K562 (cell line): ENCODE results near the gene IMPA2. TPM values are rescaled to one million over a fixed set of nuclear protein-coding genes. Genes with fewer than 3 reads are reported as not detected.

ENCODE experiments used
- ATAC-seq: fragments of 200-7000 bp; cut with Tn5 transposase; 3 replicates; pipeline ENCODE4 v1.9.1; 2020; ENCODE audit warnings: moderate library complexity
- BruUV-seq: library from RNA; stranded (reverse); fragments of 400-500 nt; replicated peaks from 2 replicates; lab custom pipeline; 2021; lab: Mats Ljungman, UMichigan
- CTCF ChIA-PET: fragments of 300-600 bp; formaldehyde crosslinking; extraction: SDS; loops from one replicate; lab custom pipeline; 2021; ENCODE audit warnings: low intra/inter-chr PET ratio; lab: Yijun Ruan, JAX
- POLR2A ChIA-PET: fragments of 300-600, 350-650 bp; sonication (Branson Sonifier 250); formaldehyde crosslinking; extraction: SDS; loops from one replicate; lab custom pipeline; 2021; ENCODE audit warnings: antibody characterized with exemption, inconsistent platforms; lab: Yijun Ruan, JAX
- DNase-seq, 4 experiments: peaks; one replicate each; pipeline versions ENCODE4 v3.0.0 to v3.0.0-alpha.2; 2011 to 2018; ENCODE audit warnings: low spot score in 3 of 4, mixed read lengths in 3 of 4; ENCODE audit errors: extremely low read depth in 1 of 4
- FAIRE-seq: peaks from 2 replicates; lab custom pipeline; 2011; peaks lifted over from hg19 to GRCh38; lab: Jason Lieb, UNC
- H2AFZ ChIP-seq: 2 replicates; pipeline ENCODE4 v1.6.0; 2011; ENCODE audit warnings: low read depth, low read length, control low read depth, inconsistent platforms
- H3K27ac ChIP-seq: fragments of 200-600 bp; 3 replicates; pipeline ENCODE4 v1.8.0; 2011; ENCODE audit warnings: low read depth, mild to moderate bottlenecking, control low read depth, inconsistent platforms, low read length, moderate library complexity, mixed read lengths; ENCODE audit errors: extremely low read depth
- H3K27me3 ChIP-seq, 2 experiments: fragments of 300-600 bp in 1 of 2; 2 replicates in 1 of 2; 3 replicates in 1 of 2; pipeline versions ENCODE4 v1.6.0 to v1.8.0; 2011; ENCODE audit warnings: inconsistent platforms in 2 of 2, low read length in 2 of 2, mild to moderate bottlenecking in 1 of 2, mixed read lengths in 1 of 2, moderate library complexity in 1 of 2; ENCODE audit not compliant: control insufficient read depth in 2 of 2, insufficient read depth in 2 of 2
- H3K36me3 ChIP-seq: fragments of 300-600 bp; 3 replicates; pipeline ENCODE4 v1.8.0; 2011; ENCODE audit warnings: mild to moderate bottlenecking, low read length, inconsistent platforms; ENCODE audit not compliant: control insufficient read depth, insufficient read depth
- H3K4me1 ChIP-seq, 2 experiments: fragments of 200-600 bp in 1 of 2; replicated peaks in 1 of 2; 2 replicates in 1 of 2; 3 replicates in 1 of 2; pipeline versions ENCODE4 v1.5.1 to v1.8.0; 2011; ENCODE audit warnings: inconsistent platforms in 2 of 2, low read length in 2 of 2, mild to moderate bottlenecking in 1 of 2, mixed read lengths in 1 of 2, moderate library complexity in 1 of 2; ENCODE audit not compliant: control insufficient read depth in 2 of 2, insufficient read depth in 2 of 2
- H3K4me2 ChIP-seq: 2 replicates; pipeline ENCODE4 v1.6.1; 2011; ENCODE audit warnings: low read length, control low read depth, inconsistent platforms, mixed read lengths; ENCODE audit not compliant: insufficient read depth
- H3K4me3 ChIP-seq: fragments of 200-600 bp; sonication (generic), shearing (Covaris generic); 2 replicates; pipeline ENCODE4 v1.5.1; 2016; ENCODE audit warnings: control low read depth, inconsistent platforms
- H3K79me2 ChIP-seq: fragments of 200-600 bp; 3 replicates; pipeline ENCODE4 v1.8.0; 2011; ENCODE audit warnings: low read length, inconsistent platforms; ENCODE audit not compliant: control insufficient read depth, insufficient read depth
- H3K9ac ChIP-seq, 2 experiments: 2 replicates each; pipeline versions ENCODE4 v1.6.0 to v1.6.1; 2011; ENCODE audit warnings: low read depth in 2 of 2, low read length in 2 of 2, control low read depth in 1 of 2, inconsistent platforms in 1 of 2, mild to moderate bottlenecking in 1 of 2, mixed read lengths in 1 of 2; ENCODE audit not compliant: insufficient read depth in 1 of 2
- H3K9me1 ChIP-seq: one replicate; pipeline ENCODE4 v1.6.0; 2011; ENCODE audit warnings: inconsistent platforms, mild to moderate bottlenecking, low read length, moderate library complexity; ENCODE audit not compliant: control insufficient read depth, insufficient read depth
- H3K9me3 ChIP-seq: replicated peaks from 2 replicates; pipeline ENCODE4 v1.5.1; 2011; ENCODE audit warnings: low read depth, low read length, inconsistent platforms; ENCODE audit not compliant: control insufficient read depth, insufficient read depth
- H4K20me1 ChIP-seq: replicated peaks from 2 replicates; pipeline ENCODE4 v1.6.1; 2011; ENCODE audit warnings: low read length, inconsistent platforms, mixed read lengths; ENCODE audit not compliant: control insufficient read depth, insufficient read depth
- FOSL1 ChIP-seq: fragments of 200-800 bp; sonication (Bioruptor generic); conservative IDR thresholded peaks from 2 replicates; pipeline ENCODE4 v1.6.1; 2016; ENCODE audit warnings: missing genetic modification characterization, missing compliant biosample characterization
- HDAC3 ChIP-seq: fragments of 450-650 bp; IDR thresholded peaks from 2 replicates; pipeline ENCODE4 v1.6.1; 2018; ENCODE audit warnings: borderline replicate concordance, mild to moderate bottlenecking, moderate library complexity; ENCODE audit not compliant: partially characterized antibody
- MAFG ChIP-seq: fragments of 450-650 bp; conservative IDR thresholded peaks from 2 replicates; pipeline ENCODE4 v1.6.1; 2016; ENCODE audit warnings: missing genetic modification characterization, missing compliant biosample characterization
- MBD1 ChIP-seq: fragments of 250-450 bp; sonication (Bioruptor Pico); IDR thresholded peaks from 2 replicates; pipeline ENCODE4 v1.8.0; 2022; ENCODE audit warnings: inconsistent platforms
- NFXL1 ChIP-seq: fragments of 450-650 bp; formaldehyde crosslinking; IDR thresholded peaks from 2 replicates; pipeline ENCODE4 v1.4.0; 2021; ENCODE audit warnings: mild to moderate bottlenecking
- NFYB ChIP-seq: IDR thresholded peaks from 2 replicates; pipeline ENCODE4 v1.6.1; 2011; ENCODE audit warnings: mild to moderate bottlenecking, moderate library complexity; ENCODE audit not compliant: insufficient read length; ENCODE audit errors: extremely low read depth
- POLR3G ChIP-seq: IDR thresholded peaks from 2 replicates; pipeline ENCODE4 v1.6.1; 2011; ENCODE audit not compliant: insufficient read length, insufficient replicate concordance; ENCODE audit errors: extremely low read depth
- RBBP5 ChIP-seq: fragments of 200-600 bp; sonication (generic); IDR thresholded peaks from 2 replicates; pipeline ENCODE4 v1.6.1; 2012; ENCODE audit warnings: borderline replicate concordance, mild to moderate bottlenecking, low read length, control low read depth, inconsistent platforms; ENCODE audit not compliant: insufficient read depth, poor library complexity, severe bottlenecking
- TFAM ChIP-seq: fragments of 250-450 bp; sonication (Bioruptor Pico); conservative IDR thresholded peaks from 2 replicates; pipeline ENCODE4 v1.5.0; 2021; ENCODE audit warnings: mild to moderate bottlenecking, moderate library complexity
- ZBTB9 ChIP-seq: fragments of 450-650 bp; formaldehyde crosslinking; IDR thresholded peaks from 2 replicates; pipeline ENCODE4 v1.4.0; 2020; ENCODE audit warnings: mild to moderate bottlenecking, moderate library complexity
- ZNF3 ChIP-seq: fragments of 250-450 bp; sonication (Bioruptor Pico); IDR thresholded peaks from 2 replicates; pipeline ENCODE4 v1.5.0; 2021; ENCODE audit warnings: mild to moderate bottlenecking, moderate library complexity
- ZNF444 ChIP-seq: fragments of 250-450 bp; sonication (Bioruptor Pico); IDR thresholded peaks from 2 replicates; pipeline ENCODE4 v1.4.0; 2020; ENCODE audit warnings: mild to moderate bottlenecking, moderate library complexity
- WGBS: fragments of 100-300 bp; shearing (Covaris generic); methylation state at CpG from one replicate; pipeline ENCODE4 v1.1.6; 2016; ENCODE audit warnings: low coverage, mixed read lengths; ENCODE audit not compliant: insufficient coverage; ENCODE audit errors: missing lambda C conversion rate; 5-methylcytosine and 5-hydroxymethylcytosine counted together
- in situ Hi-C: fragments of 300-500 bp; cut with MboI; formaldehyde crosslinking; loops from 4 replicates; pipeline ENCODE4 v1.15.0; 2018; ENCODE audit warnings: inconsistent platforms, mixed read lengths
- intact Hi-C: fragments of 100-400 bp; cut with micrococcal nuclease; formaldehyde crosslinking; loops from 2 replicates; pipeline ENCODE4 v1.14.2; 2022
- polyA plus RNA-seq, 8 experiments: library from polyadenylated mRNA; depleted of rRNA in 4 of 8; stranded (reverse) in 5 of 8; unstranded in 3 of 8; fragments of >200 nt; fragmentation: Nextera tagmentation in 2 of 8; fragmentation: Illumina TruSeq in 1 of 8; extraction: Ambion mirVana in 2 of 8; extraction: Trizol in 1 of 8; gene quantifications; 2 replicates each; pipeline versions ENCODE4 v1.2.1 to v1.2.3, GENCODE V29; 2011 to 2014; ENCODE audit warnings: inconsistent platforms in 1 of 8, missing spikeins in 1 of 8
- total RNA-seq, 7 experiments: library from RNA; depleted of rRNA in 6 of 7; stranded (reverse); fragments of >200 nt in 6 of 7; fragmentation: Illumina TruSeq in 2 of 7; extraction: Trizol in 2 of 7; gene quantifications; 2 replicates each; pipeline versions ENCODE4 v1.2.1 to v1.2.3, GENCODE V29; 2011 to 2021; ENCODE audit warnings: low replicate concordance in 1 of 7
- TF ChIP-seq, protein P1 (sequence below): fragments of 250-450 bp; sonication (Bioruptor Pico); IDR thresholded peaks from 2 replicates; pipeline ENCODE4 v1.8.0; 2021; ENCODE audit warnings: moderate library complexity, mild to moderate bottlenecking, inconsistent platforms
- TF ChIP-seq, protein P2 (sequence below): fragments of 450-650 bp; IDR thresholded peaks from 2 replicates; pipeline ENCODE4 v1.6.1; 2014; ENCODE audit warnings: low read depth, mild to moderate bottlenecking, moderate library complexity, borderline replicate concordance

The IMPA2 gene
- total and polyA plus RNA-seq, 9 of the 15 experiments (the other 6 are each of a cell fraction or from before 2014, with no cell fraction given), result 0.62 to 11.3 (median 5.7) TPM

- TF ChIP-seq MBD1 (CRISPR knock-in tag) (no peak), MAFG (tag) (no peak), ZNF3 (CRISPR knock-in tag) (no peak)
Measured at GRCh38 chr18:12027046-12027445, 45.7 kb downstream of the IMPA2 start (continued).

- Histone ChIP-seq H3K4me3 (no peak overlapping the region), H3K9ac (no peak overlapping the region), H3K27me3 (peaks cover 4 to 13% of the 10 kb centered on the region in 2 experiments; a peak in 4 of 5 replicates), H3K36me3 (no peaks in the 10 kb centered on the region), H3K27ac (no peak overlapping the region), H3K9me3 (no peaks in the 10 kb centered on the region), H3K4me1 (peaks cover 0 to 3% of the 10 kb centered on the region in 2 experiments; a peak in 1 of 5 replicates), H4K20me1 (no peaks in the 10 kb centered on the region; the same call in 1 of the 2 replicates), H3K9me1 (no peaks in the 10 kb centered on the region), H3K79me2 (no peaks in the 10 kb centered on the region), H3K4me2 (no peak overlapping the region), H2AFZ (no peak overlapping the region)
- no TSS peak for BruUV-seq
- ATAC-seq (no peak), DNase-seq (no peak), FAIRE-seq (no peak)
- in situ Hi-C loops, result no loop called here
- CTCF ChIA-PET, result no interaction called here
- intact Hi-C loops, result no loop called here
- WGBS, result 24% methylated on average over 3 of the region's 4 CpGs
- POLR2A ChIA-PET, result interaction anchor here (0.6 kb wide), 1 partner anchor 37 kb away, joined by 4 read pairs; no protein-coding TSS in a partner anchor
- TF ChIP-seq NFYB (no peak), ZNF444 (CRISPR knock-in tag) (no peak), NFXL1 (CRISPR knock-in tag) (no peak), ZBTB9 (CRISPR knock-in tag) (no peak), POLR3G (no peak), HDAC3 (no peak), TFAM (no peak), RBBP5 (no peak), FOSL1 (tag) (no peak)
- TF ChIP-seq, protein P1, sequence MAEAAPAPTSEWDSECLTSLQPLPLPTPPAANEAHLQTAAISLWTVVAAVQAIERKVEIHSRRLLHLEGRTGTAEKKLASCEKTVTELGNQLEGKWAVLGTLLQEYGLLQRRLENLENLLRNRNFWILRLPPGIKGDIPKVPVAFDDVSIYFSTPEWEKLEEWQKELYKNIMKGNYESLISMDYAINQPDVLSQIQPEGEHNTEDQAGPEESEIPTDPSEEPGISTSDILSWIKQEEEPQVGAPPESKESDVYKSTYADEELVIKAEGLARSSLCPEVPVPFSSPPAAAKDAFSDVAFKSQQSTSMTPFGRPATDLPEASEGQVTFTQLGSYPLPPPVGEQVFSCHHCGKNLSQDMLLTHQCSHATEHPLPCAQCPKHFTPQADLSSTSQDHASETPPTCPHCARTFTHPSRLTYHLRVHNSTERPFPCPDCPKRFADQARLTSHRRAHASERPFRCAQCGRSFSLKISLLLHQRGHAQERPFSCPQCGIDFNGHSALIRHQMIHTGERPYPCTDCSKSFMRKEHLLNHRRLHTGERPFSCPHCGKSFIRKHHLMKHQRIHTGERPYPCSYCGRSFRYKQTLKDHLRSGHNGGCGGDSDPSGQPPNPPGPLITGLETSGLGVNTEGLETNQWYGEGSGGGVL (CRISPR knock-in tag), result no peak
- TF ChIP-seq, protein P2, sequence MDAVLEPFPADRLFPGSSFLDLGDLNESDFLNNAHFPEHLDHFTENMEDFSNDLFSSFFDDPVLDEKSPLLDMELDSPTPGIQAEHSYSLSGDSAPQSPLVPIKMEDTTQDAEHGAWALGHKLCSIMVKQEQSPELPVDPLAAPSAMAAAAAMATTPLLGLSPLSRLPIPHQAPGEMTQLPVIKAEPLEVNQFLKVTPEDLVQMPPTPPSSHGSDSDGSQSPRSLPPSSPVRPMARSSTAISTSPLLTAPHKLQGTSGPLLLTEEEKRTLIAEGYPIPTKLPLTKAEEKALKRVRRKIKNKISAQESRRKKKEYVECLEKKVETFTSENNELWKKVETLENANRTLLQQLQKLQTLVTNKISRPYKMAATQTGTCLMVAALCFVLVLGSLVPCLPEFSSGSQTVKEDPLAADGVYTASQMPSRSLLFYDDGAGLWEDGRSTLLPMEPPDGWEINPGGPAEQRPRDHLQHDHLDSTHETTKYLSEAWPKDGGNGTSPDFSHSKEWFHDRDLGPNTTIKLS, result no peak
Measured at GRCh38 chr18:12027480-12027879, 46.2 kb downstream of the IMPA2 start.
